WI38 (cell line): ENCODE measurements around the gene MAP3K15.

Experiments used
- H3K4me3 ChIP-seq: 2 replicates; pipeline ENCODE4 v1.5.1; 2011; ENCODE audit warnings: low read depth, mild to moderate bottlenecking, control low read depth, low read length
- CTCF ChIP-seq: IDR thresholded peaks from 2 replicates; pipeline ENCODE4 v1.5.1; 2012; ENCODE audit warnings: low read depth, mild to moderate bottlenecking, control low read depth, low read length

Gene MAP3K15, protein sequence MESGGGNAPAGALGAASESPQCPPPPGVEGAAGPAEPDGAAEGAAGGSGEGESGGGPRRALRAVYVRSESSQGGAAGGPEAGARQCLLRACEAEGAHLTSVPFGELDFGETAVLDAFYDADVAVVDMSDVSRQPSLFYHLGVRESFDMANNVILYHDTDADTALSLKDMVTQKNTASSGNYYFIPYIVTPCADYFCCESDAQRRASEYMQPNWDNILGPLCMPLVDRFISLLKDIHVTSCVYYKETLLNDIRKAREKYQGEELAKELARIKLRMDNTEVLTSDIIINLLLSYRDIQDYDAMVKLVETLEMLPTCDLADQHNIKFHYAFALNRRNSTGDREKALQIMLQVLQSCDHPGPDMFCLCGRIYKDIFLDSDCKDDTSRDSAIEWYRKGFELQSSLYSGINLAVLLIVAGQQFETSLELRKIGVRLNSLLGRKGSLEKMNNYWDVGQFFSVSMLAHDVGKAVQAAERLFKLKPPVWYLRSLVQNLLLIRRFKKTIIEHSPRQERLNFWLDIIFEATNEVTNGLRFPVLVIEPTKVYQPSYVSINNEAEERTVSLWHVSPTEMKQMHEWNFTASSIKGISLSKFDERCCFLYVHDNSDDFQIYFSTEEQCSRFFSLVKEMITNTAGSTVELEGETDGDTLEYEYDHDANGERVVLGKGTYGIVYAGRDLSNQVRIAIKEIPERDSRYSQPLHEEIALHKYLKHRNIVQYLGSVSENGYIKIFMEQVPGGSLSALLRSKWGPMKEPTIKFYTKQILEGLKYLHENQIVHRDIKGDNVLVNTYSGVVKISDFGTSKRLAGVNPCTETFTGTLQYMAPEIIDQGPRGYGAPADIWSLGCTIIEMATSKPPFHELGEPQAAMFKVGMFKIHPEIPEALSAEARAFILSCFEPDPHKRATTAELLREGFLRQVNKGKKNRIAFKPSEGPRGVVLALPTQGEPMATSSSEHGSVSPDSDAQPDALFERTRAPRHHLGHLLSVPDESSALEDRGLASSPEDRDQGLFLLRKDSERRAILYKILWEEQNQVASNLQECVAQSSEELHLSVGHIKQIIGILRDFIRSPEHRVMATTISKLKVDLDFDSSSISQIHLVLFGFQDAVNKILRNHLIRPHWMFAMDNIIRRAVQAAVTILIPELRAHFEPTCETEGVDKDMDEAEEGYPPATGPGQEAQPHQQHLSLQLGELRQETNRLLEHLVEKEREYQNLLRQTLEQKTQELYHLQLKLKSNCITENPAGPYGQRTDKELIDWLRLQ (N-terminal part only)

DNA sequence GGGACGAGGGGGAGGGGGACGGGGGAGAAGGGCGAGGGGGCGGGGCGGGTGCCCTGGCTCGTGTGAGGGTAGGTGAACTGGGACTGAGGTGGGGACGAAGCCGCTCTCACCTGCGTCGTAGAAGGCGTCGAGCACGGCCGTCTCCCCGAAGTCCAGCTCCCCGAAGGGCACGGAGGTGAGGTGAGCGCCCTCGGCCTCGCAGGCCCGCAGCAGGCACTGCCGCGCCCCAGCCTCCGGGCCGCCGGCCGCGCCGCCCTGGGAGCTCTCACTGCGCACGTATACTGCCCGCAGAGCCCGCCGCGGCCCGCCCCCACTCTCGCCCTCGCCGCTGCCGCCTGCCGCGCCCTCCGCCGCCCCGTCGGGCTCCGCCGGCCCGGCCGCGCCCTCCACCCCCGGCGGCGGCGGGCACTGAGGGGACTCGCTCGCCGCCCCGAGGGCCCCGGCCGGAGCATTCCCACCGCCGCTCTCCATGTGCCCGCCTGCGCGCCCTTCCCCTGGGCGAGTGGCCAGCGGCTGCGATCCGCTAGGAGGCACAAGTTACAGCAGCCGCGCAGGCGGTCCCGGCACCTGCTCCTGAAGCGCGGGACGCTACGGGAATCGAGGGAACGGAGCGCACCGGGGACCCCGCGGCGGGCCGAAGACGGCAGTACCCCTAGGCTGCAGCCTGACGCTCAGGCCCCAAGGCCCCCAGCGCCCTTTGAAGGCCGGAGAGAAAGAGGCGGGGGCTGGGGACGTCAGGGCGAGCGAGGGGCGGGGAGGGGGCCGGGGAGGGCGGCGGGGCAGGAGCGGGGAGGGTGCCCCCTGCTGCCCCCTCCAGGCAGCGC lies at the start of gene MAP3K15:
MAP3K15 (minus strand) TSS at position 718 of the 824 bp plus-strand sequence; CDS start at position 471, 247 bp downstream.
- TF ChIP-seq CTCF: no peak
- H3K4me3 ChIP-seq: 0 out of 2 replicates have a peak within 1 kb of the TSS, but pooled peaks have one; percentile 10

DNA sequence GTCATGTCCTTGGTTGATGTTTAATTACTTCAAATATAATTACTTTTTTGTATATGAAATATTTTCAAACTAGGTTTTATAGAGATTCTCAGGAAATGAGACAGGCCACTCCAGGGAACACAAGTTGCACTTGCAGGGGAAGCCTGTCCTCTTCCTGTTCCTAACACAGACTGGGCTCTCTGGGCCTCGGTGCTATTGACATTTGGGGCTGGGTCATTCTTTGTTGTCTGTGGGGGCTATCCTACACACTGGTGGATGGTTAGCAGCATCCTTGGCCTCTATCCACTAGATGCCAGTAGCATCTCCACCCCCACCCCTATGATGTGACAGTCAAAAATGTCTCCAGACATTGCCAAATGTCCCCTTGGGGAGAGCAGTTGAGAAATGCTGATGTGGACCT lies 49.3 kb upstream of the MAP3K15 start:
- TF ChIP-seq CTCF: no peak
- H3K4me3 ChIP-seq: no peak overlapping the region

DNA sequence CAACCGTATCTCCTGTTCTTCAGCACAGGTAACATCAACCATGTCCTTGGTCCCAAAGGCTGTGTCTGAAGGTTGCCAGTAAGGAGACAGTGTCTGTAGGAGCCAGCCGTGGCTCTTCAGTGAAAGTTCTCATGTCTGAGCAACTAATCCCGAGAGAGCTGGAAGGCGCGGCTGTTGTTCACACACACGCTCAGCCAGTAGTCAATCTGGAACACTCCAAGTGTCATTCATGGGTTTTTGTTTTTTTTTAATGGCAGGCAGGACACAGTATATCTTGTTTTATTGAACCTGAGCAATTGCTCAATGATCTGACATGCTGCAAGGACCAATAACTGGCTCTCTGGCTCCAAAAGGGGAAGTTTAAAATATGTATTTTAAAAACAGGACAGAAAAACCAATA lies 48.4 kb upstream of the MAP3K15 start:
- TF ChIP-seq CTCF: no peak
- no peak overlapping the region for H3K4me3 ChIP-seq

DNA sequence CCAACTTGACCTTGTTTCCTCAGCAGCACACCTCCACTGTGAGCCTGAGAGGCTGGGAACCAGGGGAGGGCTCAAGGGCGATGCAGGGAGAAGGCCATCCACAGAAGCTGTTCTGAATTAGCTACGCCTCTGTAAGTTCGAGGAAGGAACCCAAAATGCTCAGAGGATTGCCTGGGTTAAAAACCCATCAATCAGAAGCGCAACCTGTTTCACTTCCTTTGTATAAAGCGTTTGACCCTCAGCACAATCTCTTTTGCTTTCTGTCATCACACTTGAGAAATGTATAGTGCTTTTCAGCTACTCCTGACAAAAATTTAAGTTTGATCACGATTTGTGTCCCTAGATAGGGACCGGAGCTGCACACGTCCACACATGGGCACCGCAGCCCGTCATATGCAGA lies 48.0 kb upstream of the MAP3K15 start:
- no peak overlapping the region for H3K4me3 ChIP-seq
- TF ChIP-seq CTCF: no peak

- no peak overlapping the region for H3K4me3 ChIP-seq
- no peak for TF ChIP-seq CTCF
These were observed 45.3 kb upstream of the MAP3K15 start for GRCh38 chrX:19560611-19561010.

GRCh38 chrX:19557822-19558221 lies 42.5 kb upstream of the MAP3K15 start:
- TF ChIP-seq CTCF: no peak
- no peak overlapping the region for H3K4me3 ChIP-seq
